ELF-1 (cell line): ENCODE results near the gene FBXO34.
A peak's percentile ranks its signal among the peaks of the same experiment; 100 is the strongest.
"Not testable (repeated sequence)": the region's sequence is repeated elsewhere in the genome, so short reads cannot be mapped to it uniquely, and the experiment has no call there.

ENCODE experiments used
- DNase-seq: peaks from one replicate; pipeline ENCODE4 v3.0.0-alpha.2; 2016; ENCODE audit warnings: low read depth, low spot score

FBXO34 gene

GRCh38 chr14:55381040-55381439 is 109.8 kb downstream of the FBXO34 start:
- DNase-seq: no peak

DNA sequence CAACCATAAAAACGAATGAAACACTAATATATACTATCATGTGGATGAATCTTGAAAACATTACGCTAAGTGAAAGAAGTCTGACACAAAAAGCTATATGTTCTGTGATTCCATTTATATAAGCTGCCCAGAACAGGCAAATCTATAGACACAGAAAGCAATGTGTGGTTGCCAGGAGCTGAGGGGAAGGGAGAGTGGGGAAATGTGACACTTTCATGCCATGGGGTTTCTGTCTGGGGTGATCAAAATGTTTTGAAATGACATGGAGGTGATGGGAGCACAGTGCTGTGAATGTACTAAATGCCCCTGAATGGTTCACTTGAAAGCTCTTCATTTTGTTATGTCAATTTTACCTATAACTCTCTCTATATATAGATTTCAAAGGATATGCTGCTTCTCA is 110.3 kb downstream of the FBXO34 start:
- DNase-seq: no peak

DNA sequence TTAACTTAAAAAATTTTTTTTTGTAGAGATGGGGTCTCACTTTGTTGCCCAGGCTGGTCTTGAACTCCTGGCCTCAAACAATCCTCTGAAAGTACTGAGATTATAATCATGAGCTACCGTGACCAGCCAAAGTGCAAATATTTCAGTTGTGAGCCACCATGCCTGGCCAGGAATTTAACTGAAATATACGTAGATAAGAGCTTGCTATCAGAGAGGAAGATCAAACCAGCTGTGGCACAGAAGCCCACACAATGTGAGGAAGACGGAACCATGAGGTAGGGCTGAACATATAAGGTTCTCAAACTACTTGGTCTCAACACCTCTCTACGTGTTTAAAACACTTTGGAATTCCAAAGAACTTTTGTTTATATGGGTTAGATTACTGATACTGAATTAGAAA is 111.3 kb downstream of the FBXO34 start:
- no peak for DNase-seq

- not testable (repeated sequence) for DNase-seq
These were observed 111.8 kb downstream of the FBXO34 start for GRCh38 chr14:55383056-55383466.

DNA sequence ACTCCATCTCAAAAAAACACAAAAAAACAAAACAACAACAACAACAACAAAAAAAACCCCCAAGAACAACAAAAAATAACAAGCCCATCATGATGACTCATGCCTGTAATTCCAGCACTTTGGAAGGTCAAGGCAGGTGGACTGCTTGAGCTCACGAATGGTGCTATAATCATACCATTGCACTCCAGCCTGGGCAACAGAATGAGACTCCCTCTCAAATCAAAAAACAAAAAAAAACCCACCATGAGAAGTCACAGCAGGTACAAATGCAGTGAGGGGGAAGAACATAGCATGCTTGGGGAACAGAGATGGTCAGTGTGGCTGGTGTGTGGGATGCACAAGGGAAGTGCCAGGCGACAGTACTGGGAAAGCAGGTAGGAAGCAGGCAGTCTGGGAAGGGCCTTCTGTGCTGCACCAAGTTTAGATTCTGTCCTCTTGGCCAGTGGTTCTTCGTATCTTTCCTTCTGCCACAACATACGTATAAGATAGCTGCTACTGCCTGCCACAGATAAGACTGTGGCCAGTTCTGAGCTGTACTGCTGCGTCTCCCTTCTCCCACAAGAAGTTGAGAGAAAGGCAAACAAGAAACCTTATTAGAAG is 112.4 kb downstream of the FBXO34 start:
- no peak for DNase-seq

DNA sequence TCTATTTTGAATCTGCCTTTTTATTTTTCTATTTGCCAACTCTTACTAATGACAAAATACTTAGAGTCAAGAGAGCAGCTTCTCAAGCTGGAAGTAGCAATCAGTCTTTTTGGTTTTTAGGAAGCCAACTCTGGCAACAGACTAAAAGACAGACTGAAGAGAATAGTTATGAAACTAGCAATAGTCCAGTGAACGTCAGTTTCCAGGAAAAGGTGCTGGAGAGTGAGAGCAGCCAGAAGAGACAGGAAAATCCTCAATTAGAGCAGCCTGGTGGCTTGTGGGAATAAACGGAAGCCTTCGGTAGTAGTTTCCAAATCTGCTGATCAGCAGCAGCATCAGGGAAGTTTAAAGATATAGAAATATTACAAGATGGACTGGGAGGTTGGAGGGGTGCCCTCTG is 113.3 kb downstream of the FBXO34 start:
- DNase-seq: no peak

DNA sequence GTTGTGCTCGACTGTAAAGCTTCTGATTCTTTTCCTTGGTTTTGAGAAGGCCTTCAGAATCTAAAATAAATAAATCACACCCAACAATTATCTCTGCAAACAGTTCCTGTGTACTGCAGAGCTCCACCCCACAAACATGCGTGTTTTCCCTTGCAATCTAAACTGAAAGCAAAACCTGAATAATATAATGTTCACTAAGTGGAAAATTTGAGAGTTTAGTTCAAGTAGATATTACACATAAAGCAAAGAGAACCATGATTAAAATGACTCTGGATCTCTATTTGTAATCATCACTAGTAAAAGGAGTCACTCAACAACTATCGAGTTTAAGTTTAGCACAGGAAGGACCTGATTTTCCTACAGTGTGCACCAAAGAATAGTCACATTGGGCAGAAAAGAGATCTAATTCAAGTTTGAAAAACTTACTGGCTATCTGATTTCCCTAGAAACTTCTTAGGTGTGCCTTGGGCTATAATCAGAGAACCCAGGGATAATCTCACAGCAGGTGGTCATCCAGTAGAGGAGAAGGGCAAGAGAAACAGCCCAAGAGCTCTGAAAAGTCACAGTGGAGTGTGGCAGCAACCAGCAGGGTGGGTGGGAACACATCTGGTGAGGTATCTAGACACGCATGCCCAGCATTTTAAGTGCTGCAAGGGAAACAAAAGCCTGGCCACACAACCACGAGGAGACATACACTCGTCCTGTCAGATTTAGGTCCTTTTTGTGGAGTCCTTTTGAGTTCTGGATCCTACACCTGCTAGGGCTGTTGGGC is 115.0 kb downstream of the FBXO34 start:
- DNase-seq: peak; percentile 12

GRCh38 chr14:55387121-55387520 is 115.9 kb downstream of the FBXO34 start:
- no peak for DNase-seq

DNA sequence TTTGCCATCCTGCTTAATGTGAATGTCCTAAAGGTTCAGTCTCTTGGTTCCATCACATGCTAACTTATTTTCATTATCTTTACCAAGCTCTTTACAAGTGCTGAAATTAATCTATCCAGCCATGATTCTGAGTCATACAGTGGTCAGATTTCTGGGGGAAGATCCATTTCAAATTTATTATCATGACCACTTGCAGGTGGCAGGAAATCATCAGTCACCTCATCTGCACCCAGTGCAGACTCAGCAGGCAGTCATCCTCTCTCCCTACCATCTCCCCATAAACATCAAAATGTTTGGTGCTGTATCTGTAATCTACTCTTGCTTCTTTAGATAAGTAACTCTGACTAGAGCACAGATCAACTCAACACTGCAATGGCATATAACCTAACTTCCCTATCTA is 116.9 kb downstream of the FBXO34 start:
- DNase-seq: no peak

DNA sequence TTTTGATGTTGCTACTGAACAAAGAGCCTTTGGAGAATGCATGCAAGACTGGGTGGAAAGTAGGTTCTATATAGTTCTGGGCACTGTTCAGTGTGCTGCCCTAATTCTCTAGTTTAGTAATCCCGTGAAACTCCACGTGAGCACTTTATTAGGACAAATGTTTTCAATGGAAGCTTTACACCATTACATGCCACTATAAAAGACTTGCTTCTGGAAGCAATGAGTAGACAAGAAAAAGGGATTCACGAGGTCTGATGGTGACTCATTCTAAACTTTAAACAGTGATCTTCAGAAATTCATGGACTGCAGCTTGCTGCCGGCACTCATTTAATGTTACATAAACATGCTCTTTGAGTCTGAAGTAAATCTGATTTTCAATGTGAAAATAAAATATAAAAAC is 118.1 kb downstream of the FBXO34 start:
- no peak for DNase-seq

GRCh38 chr14:55398679-55399078 is 127.5 kb downstream of the FBXO34 start:
- no peak for DNase-seq

DNA sequence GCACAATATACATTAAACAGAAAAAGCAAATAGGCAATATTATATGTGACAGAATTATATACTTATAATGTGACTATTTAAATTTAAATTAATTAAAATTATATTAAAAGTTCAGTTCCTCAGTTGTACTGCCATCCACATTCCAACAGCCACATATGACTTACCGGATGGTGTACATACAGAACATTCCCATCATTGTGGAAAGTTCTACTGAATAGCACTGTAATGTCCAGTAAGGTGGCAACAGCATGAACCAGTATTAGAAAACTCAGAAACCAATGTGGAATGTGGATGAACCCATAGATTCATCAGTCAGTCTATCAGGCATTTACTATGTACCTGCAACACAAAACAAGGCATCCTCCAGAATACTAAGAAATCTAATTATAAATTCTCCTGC is 128.0 kb downstream of the FBXO34 start:
- DNase-seq: no peak

DNA sequence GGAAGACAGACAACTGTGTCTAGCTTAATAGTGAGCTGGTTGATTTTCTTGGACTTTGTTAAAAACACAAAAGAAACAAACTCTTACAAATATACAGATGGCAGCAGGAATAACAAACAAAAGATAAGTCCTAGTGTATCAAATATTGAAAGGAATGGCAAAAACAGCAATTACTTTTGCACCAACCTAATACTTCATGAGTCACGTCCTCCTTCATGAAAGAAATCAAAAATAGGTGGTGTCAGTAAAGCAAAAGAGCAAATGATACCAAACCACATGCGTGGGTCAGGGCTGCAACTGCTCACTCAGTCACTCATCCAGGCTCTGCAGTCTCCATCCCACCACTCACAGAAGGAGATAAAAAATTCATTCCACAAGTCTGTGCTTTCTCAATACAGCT is 128.6 kb downstream of the FBXO34 start:
- no peak for DNase-seq

- no peak for DNase-seq
These were observed 130.5 kb downstream of the FBXO34 start for GRCh38 chr14:55401751-55402150.
